ENCODE measurements around the gene NOX3.

GRCh38 chr6:155384321-155384952 is 71.2 kb downstream of the NOX3 start:
- no peak for TF ChIP-seq CTCF (IDR thresholded peaks at IDR 0.05; ENCODE audit: insufficient read depth, low read length)
- TF ChIP-seq GABPA (IDR thresholded peaks at IDR 0.05; ENCODE audit: low read depth): no peak
- TF ChIP-seq, protein P1, sequence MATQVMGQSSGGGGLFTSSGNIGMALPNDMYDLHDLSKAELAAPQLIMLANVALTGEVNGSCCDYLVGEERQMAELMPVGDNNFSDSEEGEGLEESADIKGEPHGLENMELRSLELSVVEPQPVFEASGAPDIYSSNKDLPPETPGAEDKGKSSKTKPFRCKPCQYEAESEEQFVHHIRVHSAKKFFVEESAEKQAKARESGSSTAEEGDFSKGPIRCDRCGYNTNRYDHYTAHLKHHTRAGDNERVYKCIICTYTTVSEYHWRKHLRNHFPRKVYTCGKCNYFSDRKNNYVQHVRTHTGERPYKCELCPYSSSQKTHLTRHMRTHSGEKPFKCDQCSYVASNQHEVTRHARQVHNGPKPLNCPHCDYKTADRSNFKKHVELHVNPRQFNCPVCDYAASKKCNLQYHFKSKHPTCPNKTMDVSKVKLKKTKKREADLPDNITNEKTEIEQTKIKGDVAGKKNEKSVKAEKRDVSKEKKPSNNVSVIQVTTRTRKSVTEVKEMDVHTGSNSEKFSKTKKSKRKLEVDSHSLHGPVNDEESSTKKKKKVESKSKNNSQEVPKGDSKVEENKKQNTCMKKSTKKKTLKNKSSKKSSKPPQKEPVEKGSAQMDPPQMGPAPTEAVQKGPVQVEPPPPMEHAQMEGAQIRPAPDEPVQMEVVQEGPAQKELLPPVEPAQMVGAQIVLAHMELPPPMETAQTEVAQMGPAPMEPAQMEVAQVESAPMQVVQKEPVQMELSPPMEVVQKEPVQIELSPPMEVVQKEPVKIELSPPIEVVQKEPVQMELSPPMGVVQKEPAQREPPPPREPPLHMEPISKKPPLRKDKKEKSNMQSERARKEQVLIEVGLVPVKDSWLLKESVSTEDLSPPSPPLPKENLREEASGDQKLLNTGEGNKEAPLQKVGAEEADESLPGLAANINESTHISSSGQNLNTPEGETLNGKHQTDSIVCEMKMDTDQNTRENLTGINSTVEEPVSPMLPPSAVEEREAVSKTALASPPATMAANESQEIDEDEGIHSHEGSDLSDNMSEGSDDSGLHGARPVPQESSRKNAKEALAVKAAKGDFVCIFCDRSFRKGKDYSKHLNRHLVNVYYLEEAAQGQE (IDR thresholded peaks at IDR 0.05; ENCODE audit: insufficient replicate concordance, low read depth): no peak
- TF ChIP-seq POLR2AphosphoS5 (IDR thresholded peaks at IDR 0.05; ENCODE audit: low read depth): no peak
